ENCODE data around the gene PRDM7.

Gene PRDM7

DNA sequence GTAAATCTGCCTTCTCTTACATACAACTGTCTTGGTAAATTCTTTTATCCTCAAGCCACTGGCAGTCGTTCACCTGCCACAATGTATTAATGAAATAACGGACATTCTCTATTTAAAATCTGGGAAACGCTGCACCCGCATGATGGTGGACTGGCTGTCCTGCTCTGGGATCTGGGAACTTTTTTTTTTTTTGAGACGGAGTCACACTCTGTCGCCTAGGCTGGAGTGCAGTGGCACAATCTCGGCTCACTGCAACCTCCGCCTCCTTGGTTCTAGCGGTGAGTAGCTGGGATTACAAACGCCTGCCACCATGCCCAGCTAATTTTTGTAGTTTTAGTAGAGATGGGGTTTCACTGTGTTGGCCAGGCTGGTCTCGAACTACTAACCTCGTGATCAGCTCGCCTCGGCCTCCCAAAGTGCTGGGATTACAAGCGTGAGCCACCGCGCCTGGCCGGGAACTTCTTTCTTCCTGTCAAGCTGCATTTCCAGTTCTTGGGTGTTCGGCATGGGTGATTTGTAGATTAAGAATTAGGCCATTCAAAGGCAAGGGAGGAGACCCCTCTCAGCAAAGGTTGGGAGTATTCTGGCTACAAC lies 28.3 kb downstream of the PRDM7 start:
- Histone ChIP-seq H2AFZ (ENCODE audit: low read length) (no peak overlapping the region), H3K9me2 (ENCODE audit: low read depth, low read length) (no peaks in the 10 kb centered on the region), H3K27ac (ENCODE audit: low read depth, low read length, poor library complexity, severe bottlenecking) (no peak overlapping the region), H3K4me1 (ENCODE audit: insufficient read depth, low read length, severe bottlenecking) (no peaks in the 10 kb centered on the region), H3K9me3 (ENCODE audit: low read length) (no peaks in the 10 kb centered on the region), H3K4me3 (ENCODE audit: low read depth, low read length, poor library complexity, severe bottlenecking) (no peak overlapping the region), H3F3A (ENCODE audit: insufficient read depth, low read length) (no peaks in the 10 kb centered on the region), H3K27me3 (ENCODE audit: insufficient read depth, low read length) (0 out of 2 replicates have a peak, but pooled peaks cover 4% of the 10 kb centered on the region), H4K20me1 (ENCODE audit: insufficient read depth, low read length) (no peaks in the 10 kb centered on the region), H3K9ac (ENCODE audit: low read length) (no peak overlapping the region), H3K4me2 (ENCODE audit: low read length) (no peak overlapping the region), H3K36me3 (ENCODE audit: insufficient read depth, low read length) (no peaks in the 10 kb centered on the region), H3K79me2 (ENCODE audit: insufficient read depth, low read length) (no peaks in the 10 kb centered on the region)
- TF ChIP-seq EZH2 (IDR thresholded peaks at IDR 0.05; ENCODE audit: borderline replicate concordance, low read length) (no peak), CTCF (IDR thresholded peaks at IDR 0.05; ENCODE audit: low read length) (no peak)

DNA sequence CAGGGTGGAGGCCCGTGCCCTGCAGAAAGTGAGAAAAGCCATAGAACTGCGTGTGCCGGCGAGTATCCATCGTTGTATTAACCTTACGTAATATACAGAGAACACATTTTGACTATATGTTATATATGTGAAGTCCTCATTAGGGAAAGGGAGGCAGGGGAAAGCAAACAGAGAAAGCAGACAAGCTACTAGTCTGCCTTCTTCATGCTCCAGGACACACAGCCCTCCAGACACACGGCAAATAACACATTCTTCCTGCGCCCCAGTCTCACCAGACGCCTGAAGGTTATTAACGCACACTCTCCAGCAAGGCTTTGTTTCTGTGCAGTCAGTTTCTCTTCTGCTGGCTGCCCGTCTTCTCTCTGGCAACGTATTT lies 28.8 kb downstream of the PRDM7 start:
- H3K4me3 ChIP-seq (ENCODE audit: low read depth, low read length, poor library complexity, severe bottlenecking): no peak overlapping the region
- H3K9me2 ChIP-seq (ENCODE audit: low read depth, low read length): no peaks in the 10 kb centered on the region
- no peaks in the 10 kb centered on the region for H4K20me1 ChIP-seq (ENCODE audit: insufficient read depth, low read length)
- H3K79me2 ChIP-seq (ENCODE audit: insufficient read depth, low read length): no peaks in the 10 kb centered on the region
- H3K9ac ChIP-seq (ENCODE audit: low read length): no peak overlapping the region
- H3F3A ChIP-seq (ENCODE audit: insufficient read depth, low read length): no peaks in the 10 kb centered on the region
- no peaks in the 10 kb centered on the region for H3K36me3 ChIP-seq (ENCODE audit: insufficient read depth, low read length)
- H3K4me1 ChIP-seq (ENCODE audit: insufficient read depth, low read length, severe bottlenecking): no peaks in the 10 kb centered on the region
- H2AFZ ChIP-seq (ENCODE audit: low read length): no peak overlapping the region
- H3K9me3 ChIP-seq (ENCODE audit: low read length): no peaks in the 10 kb centered on the region
- H3K27ac ChIP-seq (ENCODE audit: low read depth, low read length, poor library complexity, severe bottlenecking): no peak overlapping the region
- TF ChIP-seq CTCF (IDR thresholded peaks at IDR 0.05; ENCODE audit: low read length): no peak
- TF ChIP-seq EZH2 (IDR thresholded peaks at IDR 0.05; ENCODE audit: borderline replicate concordance, low read length): no peak
- H3K4me2 ChIP-seq (ENCODE audit: low read length): no peak overlapping the region
- 0 out of 2 replicates have a peak, but pooled peaks cover 9% of the 10 kb centered on the region for H3K27me3 ChIP-seq (ENCODE audit: insufficient read depth, low read length)

- Histone ChIP-seq H3K79me2 (ENCODE audit: insufficient read depth, low read length) (no peaks in the 10 kb centered on the region), H3K9me2 (ENCODE audit: low read depth, low read length) (no peaks in the 10 kb centered on the region), H3K36me3 (ENCODE audit: insufficient read depth, low read length) (no peaks in the 10 kb centered on the region), H4K20me1 (ENCODE audit: insufficient read depth, low read length) (no peaks in the 10 kb centered on the region), H2AFZ (ENCODE audit: low read length) (no peak overlapping the region), H3F3A (ENCODE audit: insufficient read depth, low read length) (no peaks in the 10 kb centered on the region), H3K9me3 (ENCODE audit: low read length) (no peaks in the 10 kb centered on the region), H3K9ac (ENCODE audit: low read length) (no peak overlapping the region), H3K4me3 (ENCODE audit: low read depth, low read length, poor library complexity, severe bottlenecking) (no peak overlapping the region), H3K4me1 (ENCODE audit: insufficient read depth, low read length, severe bottlenecking) (no peaks in the 10 kb centered on the region), H3K27me3 (ENCODE audit: insufficient read depth, low read length) (0 out of 2 replicates have a peak, but pooled peaks cover 9% of the 10 kb centered on the region), H3K4me2 (ENCODE audit: low read length) (no peak overlapping the region), H3K27ac (ENCODE audit: low read depth, low read length, poor library complexity, severe bottlenecking) (no peak overlapping the region)
- TF ChIP-seq EZH2 (IDR thresholded peaks at IDR 0.05; ENCODE audit: borderline replicate concordance, low read length) (no peak), CTCF (IDR thresholded peaks at IDR 0.05; ENCODE audit: low read length) (no peak)
These were observed 29.3 kb downstream of the PRDM7 start for GRCh38 chr16:90047714-90048346.
